Chondrocyte (in vitro differentiated cells): ENCODE measurements around the gene DAND5. TPM values are rescaled to one million over a fixed set of nuclear protein-coding genes. Genes with fewer than 3 reads are reported as not detected.

Source experiments
- DNase-seq: peaks from one replicate; pipeline ENCODE4 v3.0.0; 2021; ENCODE audit warnings: mixed read lengths, low spot score
- H3K27ac Mint-ChIP-seq: one replicate; pipeline ENCODE4 v1.8.0; 2021; ENCODE audit warnings: mild to moderate bottlenecking, moderate library complexity, mixed read lengths; ENCODE audit not compliant: unreplicated experiment
- H3K27me3 Mint-ChIP-seq: 2 replicates; pipeline ENCODE4 v1.8.0; 2021; ENCODE audit warnings: low read depth, mixed read lengths
- H3K36me3 Mint-ChIP-seq: 2 replicates; pipeline ENCODE4 v1.8.0; 2021; ENCODE audit warnings: low read depth, mixed read lengths
- H3K4me1 Mint-ChIP-seq: 2 replicates; pipeline ENCODE4 v1.8.0; 2021; ENCODE audit warnings: low read depth, mild to moderate bottlenecking, mixed read lengths
- H3K4me3 Mint-ChIP-seq: one replicate; pipeline ENCODE4 v1.8.0; 2021; ENCODE audit warnings: mild to moderate bottlenecking, moderate library complexity, mixed read lengths; ENCODE audit not compliant: unreplicated experiment
- H3K9me3 Mint-ChIP-seq: 2 replicates; pipeline ENCODE4 v1.8.0; 2021; ENCODE audit warnings: low read depth, mixed read lengths
- CTCF ChIP-seq: fragments of 200-600 bp; sonication (generic); IDR thresholded peaks from 2 replicates; pipeline ENCODE4 v1.5.0; 2021; ENCODE audit warnings: antibody characterized with exemption, mild to moderate bottlenecking, moderate library complexity
- total RNA-seq: library from RNA; stranded (reverse); gene quantifications from 3 replicates; pipeline ENCODE4 v1.2.1, GENCODE V29; 2021

Gene DAND5
- total RNA-seq, 1 donor from 2014 or later, result 0.57 TPM

GRCh38 chr19:12940897-12941296 lies 28.5 kb upstream of the DAND5 start:
- no peak for TF ChIP-seq CTCF
- peak overlapping the region; percentile 97 for H3K4me3 Mint-ChIP-seq
- H3K27me3 Mint-ChIP-seq, result no peaks in the 10 kb centered on the region
- DNase-seq, result no peak
- H3K27ac Mint-ChIP-seq, result peak overlapping the region; percentile 94
- peaks cover 58% of the 10 kb centered on the region for H3K4me1 Mint-ChIP-seq
- no peaks in the 10 kb centered on the region for H3K9me3 Mint-ChIP-seq
- peaks cover 37% of the 10 kb centered on the region for H3K36me3 Mint-ChIP-seq

GRCh38 chr19:12943437-12944044 lies 25.8 kb upstream of the DAND5 start:
- no peak for TF ChIP-seq CTCF
- Mint-ChIP-seq H3K27me3 (no peaks in the 10 kb centered on the region), H3K27ac (peak overlapping the region; percentile 98), H3K4me3 (peak overlapping the region; percentile 31), H3K4me1 (peaks cover 65% of the 10 kb centered on the region), H3K36me3 (peaks cover 43% of the 10 kb centered on the region), H3K9me3 (no peaks in the 10 kb centered on the region)
- DNase-seq, result no peak

- no peak overlapping the region for H3K4me3 Mint-ChIP-seq
- no peak for DNase-seq
- no peaks in the 10 kb centered on the region for H3K9me3 Mint-ChIP-seq
- peaks cover 40% of the 10 kb centered on the region for H3K36me3 Mint-ChIP-seq
- peak overlapping the region; percentile 98 for H3K27ac Mint-ChIP-seq
- TF ChIP-seq CTCF, result no peak
- H3K27me3 Mint-ChIP-seq, result no peaks in the 10 kb centered on the region
- H3K4me1 Mint-ChIP-seq, result peaks cover 65% of the 10 kb centered on the region
These were observed 25.2 kb upstream of the DAND5 start for GRCh38 chr19:12944104-12944674.

- no peaks in the 10 kb centered on the region for H3K27me3 Mint-ChIP-seq
- H3K9me3 Mint-ChIP-seq, result no peaks in the 10 kb centered on the region
- H3K36me3 Mint-ChIP-seq, result peaks cover 32% of the 10 kb centered on the region
- H3K4me3 Mint-ChIP-seq, result peak within 1 kb of the TSS; percentile 83
- peak; percentile 98 for DNase-seq
- peaks cover 56% of the 10 kb centered on the region for H3K4me1 Mint-ChIP-seq
- H3K27ac Mint-ChIP-seq, result peak within 1 kb of the TSS; percentile 98
- TF ChIP-seq CTCF, result no peak
These were observed 23.8 kb upstream of the DAND5 start, which contains the start of gene RAD23A for GRCh38 chr19:12945479-12946091. Gene RAD23A (plus strand): TSS chr19:12945862. CDS start chr19:12945949, 87 bp downstream.

GRCh38 chr19:12946092-12946721 lies 23.2 kb upstream of the DAND5 start:
- peaks cover 30% of the 10 kb centered on the region for H3K36me3 Mint-ChIP-seq
- peak overlapping the region; percentile 95 for H3K27ac Mint-ChIP-seq
- no peak for DNase-seq

More at GRCh38 chr19:12946092-12946721, 23.2 kb upstream of the DAND5 start:
- Mint-ChIP-seq H3K27me3 (no peaks in the 10 kb centered on the region), H3K4me1 (peaks cover 54% of the 10 kb centered on the region), H3K9me3 (no peaks in the 10 kb centered on the region), H3K4me3 (peak overlapping the region; percentile 83)
- no peak for TF ChIP-seq CTCF
